WTC11 (cell line): ENCODE results near the gene REEP3. TPM values are rescaled to one million over a fixed set of nuclear protein-coding genes. Genes with fewer than 3 reads are reported as not detected.

Experiments
- ATAC-seq: fragments of 200-7000 bp; cut with Tn5 transposase; 2 replicates; pipeline ENCODE4 v1.10.0; 2021; ENCODE audit warnings: mild to moderate bottlenecking, moderate library complexity
- CTCF ChIA-PET: fragments of 300-600 bp; sonication (Branson Sonifier 250); formaldehyde crosslinking; loops from one replicate; lab custom pipeline; 2021; ENCODE audit warnings: antibody characterized with exemption; lab: Charles Lee
- POLR2A ChIA-PET: fragments of 350-600 bp; sonication (Branson Sonifier 250); formaldehyde crosslinking; loops from one replicate; lab custom pipeline; 2021; ENCODE audit warnings: antibody characterized with exemption; lab: Charles Lee
- DNase-seq: peaks from one replicate; pipeline ENCODE4 v3.0.0; 2021; ENCODE audit warnings: low spot score
- H3K27ac Mint-ChIP-seq: 2 replicates; pipeline ENCODE4 v1.8.0; 2021; ENCODE audit warnings: mixed read lengths
- H3K27me3 Mint-ChIP-seq: 2 replicates; pipeline ENCODE4 v1.8.0; 2021; ENCODE audit warnings: low read depth, mild to moderate bottlenecking, moderate library complexity, mixed read lengths
- H3K36me3 Mint-ChIP-seq: 2 replicates; pipeline ENCODE4 v1.8.0; 2021; ENCODE audit warnings: mixed read lengths
- H3K4me1 Mint-ChIP-seq: 2 replicates; pipeline ENCODE4 v1.8.0; 2022; ENCODE audit warnings: mixed read lengths
- H3K4me3 Mint-ChIP-seq: 2 replicates; pipeline ENCODE4 v1.8.0; 2021; ENCODE audit warnings: mild to moderate bottlenecking, moderate library complexity, mixed read lengths
- H3K9me3 Mint-ChIP-seq: 2 replicates; pipeline ENCODE4 v1.8.0; 2021; ENCODE audit warnings: mixed read lengths
- CREB1 ChIP-seq: sonication (generic); formaldehyde crosslinking; IDR thresholded peaks from 2 replicates; pipeline ENCODE4 v1.8.0; 2023; ENCODE audit warnings: mild to moderate bottlenecking, missing genetic modification reagents
- CREM ChIP-seq: sonication (generic); formaldehyde crosslinking; IDR thresholded peaks from 2 replicates; pipeline ENCODE4 v1.8.1; 2022; ENCODE audit warnings: mild to moderate bottlenecking, missing genetic modification reagents, moderate library complexity
- CTCF ChIP-seq: fragments of 200-600 bp; IDR thresholded peaks from 2 replicates; pipeline ENCODE4 v1.8.0; 2022; ENCODE audit warnings: antibody characterized with exemption
- ESRRA ChIP-seq: sonication (generic); formaldehyde crosslinking; IDR thresholded peaks from 2 replicates; pipeline ENCODE4 v1.8.1; 2022; ENCODE audit warnings: mild to moderate bottlenecking, missing genetic modification reagents, borderline replicate concordance
- FOXP1 ChIP-seq: sonication (generic); formaldehyde crosslinking; IDR thresholded peaks from 2 replicates; pipeline ENCODE4 v1.8.0; 2022; ENCODE audit warnings: missing genetic modification reagents, mild to moderate bottlenecking, moderate library complexity, borderline replicate concordance
- GRHL2 ChIP-seq: fragments of 250-450 bp; sonication (Bioruptor Pico); IDR thresholded peaks from 2 replicates; pipeline ENCODE4 v1.8.0; 2022; ENCODE audit warnings: mild to moderate bottlenecking, moderate library complexity; ENCODE audit not compliant: insufficient replicate concordance, severe bottlenecking
- IRF1 ChIP-seq: sonication (generic); formaldehyde crosslinking; IDR thresholded peaks from 2 replicates; pipeline ENCODE4 v1.8.0; 2023; ENCODE audit warnings: missing genetic modification reagents
- MYBL2 ChIP-seq: sonication (generic); formaldehyde crosslinking; IDR thresholded peaks from 2 replicates; pipeline ENCODE4 v1.8.1; 2023; ENCODE audit warnings: mild to moderate bottlenecking, moderate library complexity, missing genetic modification reagents
- NFATC4 ChIP-seq: fragments of 250-450 bp; sonication (Bioruptor Pico); IDR thresholded peaks from 2 replicates; pipeline ENCODE4 v1.9.0; 2021; ENCODE audit warnings: mild to moderate bottlenecking
- PRDM15 ChIP-seq: sonication (generic); formaldehyde crosslinking; IDR thresholded peaks from 2 replicates; pipeline ENCODE4 v1.8.0; 2022; ENCODE audit warnings: missing genetic modification reagents
- PRRX2 ChIP-seq: fragments of 250-450 bp; sonication (Bioruptor Pico); IDR thresholded peaks from 2 replicates; pipeline ENCODE4 v1.8.0; 2021; ENCODE audit warnings: mild to moderate bottlenecking
- TCF7 ChIP-seq: sonication (generic); formaldehyde crosslinking; IDR thresholded peaks from 2 replicates; pipeline ENCODE4 v1.8.0; 2022; ENCODE audit warnings: mild to moderate bottlenecking, low read depth, missing genetic modification reagents, moderate library complexity
- TEAD4 ChIP-seq: sonication (generic); formaldehyde crosslinking; IDR thresholded peaks from 2 replicates; pipeline ENCODE4 v1.8.0; 2022; ENCODE audit warnings: mild to moderate bottlenecking, missing genetic modification reagents
- ZNF121 ChIP-seq: sonication (generic); formaldehyde crosslinking; IDR thresholded peaks from 2 replicates; pipeline ENCODE4 v1.8.0; 2023; ENCODE audit warnings: missing genetic modification reagents
- ZNF232 ChIP-seq: sonication (generic); formaldehyde crosslinking; IDR thresholded peaks from 2 replicates; pipeline ENCODE4 v1.8.0; 2022; ENCODE audit warnings: mild to moderate bottlenecking, missing genetic modification reagents
- ZNF396 ChIP-seq: fragments of 250-450 bp; sonication (Bioruptor Pico); IDR thresholded peaks from 2 replicates; pipeline ENCODE4 v1.8.0; 2021; ENCODE audit warnings: mild to moderate bottlenecking, moderate library complexity, borderline replicate concordance
- total RNA-seq: library from RNA; stranded (reverse); gene quantifications from 3 replicates; pipeline ENCODE4 v1.2.3, GENCODE V29; 2021
- TF ChIP-seq, protein P1 (sequence below): sonication (generic); formaldehyde crosslinking; IDR thresholded peaks from 2 replicates; pipeline ENCODE4 v1.8.0; 2022; ENCODE audit warnings: mild to moderate bottlenecking, missing genetic modification reagents
- TF ChIP-seq, protein P2 (sequence below): sonication (generic); formaldehyde crosslinking; IDR thresholded peaks from 2 replicates; pipeline ENCODE4 v1.8.0; 2022; ENCODE audit warnings: mild to moderate bottlenecking, missing genetic modification reagents
- TF ChIP-seq, protein P3 (sequence below): sonication (generic); formaldehyde crosslinking; IDR thresholded peaks from 2 replicates; pipeline ENCODE4 v1.8.0; 2023; ENCODE audit warnings: missing genetic modification reagents, mild to moderate bottlenecking, borderline replicate concordance
- TF ChIP-seq, protein P4 (sequence below): fragments of 250-450 bp; sonication (Bioruptor Pico); IDR thresholded peaks from 2 replicates; pipeline ENCODE4 v1.8.0; 2021; ENCODE audit warnings: mild to moderate bottlenecking

Gene REEP3
- total RNA-seq, 1 experiment from 2014 or later = 18.5 TPM

DNA sequence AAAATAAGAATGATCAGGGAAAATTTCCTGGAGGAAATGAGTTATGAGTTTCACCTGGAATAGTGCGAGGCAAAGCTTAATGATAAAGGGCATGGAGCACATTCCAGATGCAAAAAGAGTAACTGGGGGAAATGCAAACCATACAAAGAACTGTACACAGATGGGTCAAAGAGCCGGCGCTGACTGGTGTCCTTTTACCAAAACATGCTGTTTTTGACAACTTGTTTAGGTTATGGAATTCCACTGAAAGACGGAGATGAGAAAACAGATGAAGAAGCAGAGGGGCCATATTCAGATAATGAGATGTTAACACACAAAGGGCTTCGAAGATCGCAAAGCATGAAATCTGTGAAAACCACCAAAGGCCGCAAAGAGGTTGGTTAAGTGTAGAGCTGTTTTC, 98.2 kb downstream of the REEP3 start (continued):
- no peak for TF ChIP-seq TCF7 (CRISPR knock-in tag)
- TF ChIP-seq, all 79 proteins: peak for 0

DNA sequence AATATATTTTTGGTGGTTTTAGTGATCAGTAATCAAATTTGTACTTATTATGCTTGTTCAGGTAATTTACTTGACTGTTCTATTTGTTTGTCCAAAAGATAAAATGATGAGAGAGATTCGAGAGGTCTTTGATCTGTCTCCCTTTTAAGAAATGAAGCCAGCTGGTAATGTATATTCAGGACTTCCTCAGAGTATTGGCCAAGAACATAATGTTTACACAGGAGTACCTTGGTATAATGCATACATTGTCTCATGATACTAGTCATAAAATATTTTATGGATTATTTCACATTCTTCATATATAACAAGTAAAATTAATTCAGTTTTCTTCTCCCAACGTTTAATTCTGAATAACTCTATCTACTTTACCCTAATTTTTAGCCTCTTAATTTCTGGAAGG, 100.9 kb downstream of the REEP3 start:
- H3K4me3 Mint-ChIP-seq = no peak overlapping the region
- ATAC-seq = no peak
- CTCF ChIA-PET = interaction anchor here (1.4 kb wide), 1 partner anchor 98 kb away, joined by 3 read pairs; no protein-coding TSS in a partner anchor
- no peak for TF ChIP-seq CREB1
- TF ChIP-seq, protein P1, sequence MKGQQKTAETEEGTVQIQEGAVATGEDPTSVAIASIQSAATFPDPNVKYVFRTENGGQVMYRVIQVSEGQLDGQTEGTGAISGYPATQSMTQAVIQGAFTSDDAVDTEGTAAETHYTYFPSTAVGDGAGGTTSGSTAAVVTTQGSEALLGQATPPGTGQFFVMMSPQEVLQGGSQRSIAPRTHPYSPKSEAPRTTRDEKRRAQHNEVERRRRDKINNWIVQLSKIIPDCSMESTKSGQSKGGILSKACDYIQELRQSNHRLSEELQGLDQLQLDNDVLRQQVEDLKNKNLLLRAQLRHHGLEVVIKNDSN (CRISPR knock-in tag) = no peak
- TF ChIP-seq GRHL2 (CRISPR knock-in tag) = no peak
- no peak for TF ChIP-seq TEAD4 (CRISPR knock-in tag)
- no peak for TF ChIP-seq PRRX2 (CRISPR knock-in tag)
- TF ChIP-seq, protein P2, sequence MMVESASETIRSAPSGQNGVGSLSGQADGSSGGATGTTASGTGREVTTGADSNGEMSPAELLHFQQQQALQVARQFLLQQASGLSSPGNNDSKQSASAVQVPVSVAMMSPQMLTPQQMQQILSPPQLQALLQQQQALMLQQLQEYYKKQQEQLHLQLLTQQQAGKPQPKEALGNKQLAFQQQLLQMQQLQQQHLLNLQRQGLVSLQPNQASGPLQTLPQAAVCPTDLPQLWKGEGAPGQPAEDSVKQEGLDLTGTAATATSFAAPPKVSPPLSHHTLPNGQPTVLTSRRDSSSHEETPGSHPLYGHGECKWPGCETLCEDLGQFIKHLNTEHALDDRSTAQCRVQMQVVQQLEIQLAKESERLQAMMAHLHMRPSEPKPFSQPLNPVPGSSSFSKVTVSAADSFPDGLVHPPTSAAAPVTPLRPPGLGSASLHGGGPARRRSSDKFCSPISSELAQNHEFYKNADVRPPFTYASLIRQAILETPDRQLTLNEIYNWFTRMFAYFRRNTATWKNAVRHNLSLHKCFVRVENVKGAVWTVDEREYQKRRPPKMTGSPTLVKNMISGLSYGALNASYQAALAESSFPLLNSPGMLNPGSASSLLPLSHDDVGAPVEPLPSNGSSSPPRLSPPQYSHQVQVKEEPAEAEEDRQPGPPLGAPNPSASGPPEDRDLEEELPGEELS = no peak
- TF ChIP-seq, protein P3, sequence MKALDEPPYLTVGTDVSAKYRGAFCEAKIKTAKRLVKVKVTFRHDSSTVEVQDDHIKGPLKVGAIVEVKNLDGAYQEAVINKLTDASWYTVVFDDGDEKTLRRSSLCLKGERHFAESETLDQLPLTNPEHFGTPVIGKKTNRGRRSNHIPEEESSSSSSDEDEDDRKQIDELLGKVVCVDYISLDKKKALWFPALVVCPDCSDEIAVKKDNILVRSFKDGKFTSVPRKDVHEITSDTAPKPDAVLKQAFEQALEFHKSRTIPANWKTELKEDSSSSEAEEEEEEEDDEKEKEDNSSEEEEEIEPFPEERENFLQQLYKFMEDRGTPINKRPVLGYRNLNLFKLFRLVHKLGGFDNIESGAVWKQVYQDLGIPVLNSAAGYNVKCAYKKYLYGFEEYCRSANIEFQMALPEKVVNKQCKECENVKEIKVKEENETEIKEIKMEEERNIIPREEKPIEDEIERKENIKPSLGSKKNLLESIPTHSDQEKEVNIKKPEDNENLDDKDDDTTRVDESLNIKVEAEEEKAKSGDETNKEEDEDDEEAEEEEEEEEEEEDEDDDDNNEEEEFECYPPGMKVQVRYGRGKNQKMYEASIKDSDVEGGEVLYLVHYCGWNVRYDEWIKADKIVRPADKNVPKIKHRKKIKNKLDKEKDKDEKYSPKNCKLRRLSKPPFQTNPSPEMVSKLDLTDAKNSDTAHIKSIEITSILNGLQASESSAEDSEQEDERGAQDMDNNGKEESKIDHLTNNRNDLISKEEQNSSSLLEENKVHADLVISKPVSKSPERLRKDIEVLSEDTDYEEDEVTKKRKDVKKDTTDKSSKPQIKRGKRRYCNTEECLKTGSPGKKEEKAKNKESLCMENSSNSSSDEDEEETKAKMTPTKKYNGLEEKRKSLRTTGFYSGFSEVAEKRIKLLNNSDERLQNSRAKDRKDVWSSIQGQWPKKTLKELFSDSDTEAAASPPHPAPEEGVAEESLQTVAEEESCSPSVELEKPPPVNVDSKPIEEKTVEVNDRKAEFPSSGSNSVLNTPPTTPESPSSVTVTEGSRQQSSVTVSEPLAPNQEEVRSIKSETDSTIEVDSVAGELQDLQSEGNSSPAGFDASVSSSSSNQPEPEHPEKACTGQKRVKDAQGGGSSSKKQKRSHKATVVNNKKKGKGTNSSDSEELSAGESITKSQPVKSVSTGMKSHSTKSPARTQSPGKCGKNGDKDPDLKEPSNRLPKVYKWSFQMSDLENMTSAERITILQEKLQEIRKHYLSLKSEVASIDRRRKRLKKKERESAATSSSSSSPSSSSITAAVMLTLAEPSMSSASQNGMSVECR (CRISPR knock-in tag) = no peak
- no peak for TF ChIP-seq ZNF121 (CRISPR knock-in tag)
- no peak for TF ChIP-seq ESRRA (CRISPR knock-in tag)
- no peak for TF ChIP-seq ZNF396 (CRISPR knock-in tag)
- no peak for TF ChIP-seq CREM (CRISPR knock-in tag)
- TF ChIP-seq, all 79 proteins: peak for 0
- no peaks in the 10 kb centered on the region for H3K27me3 Mint-ChIP-seq
- POLR2A ChIA-PET = interaction anchor here (0.6 kb wide), 1 partner anchor 48 kb away, joined by 3 read pairs; no protein-coding TSS in a partner anchor
- no peaks in the 10 kb centered on the region for H3K9me3 Mint-ChIP-seq
- H3K36me3 Mint-ChIP-seq = 0 out of 2 replicates have a peak, but pooled peaks cover 2% of the 10 kb centered on the region
- no peak for DNase-seq
- no peak overlapping the region for H3K27ac Mint-ChIP-seq
- H3K4me1 Mint-ChIP-seq = peaks cover 30% of the 10 kb centered on the region

DNA sequence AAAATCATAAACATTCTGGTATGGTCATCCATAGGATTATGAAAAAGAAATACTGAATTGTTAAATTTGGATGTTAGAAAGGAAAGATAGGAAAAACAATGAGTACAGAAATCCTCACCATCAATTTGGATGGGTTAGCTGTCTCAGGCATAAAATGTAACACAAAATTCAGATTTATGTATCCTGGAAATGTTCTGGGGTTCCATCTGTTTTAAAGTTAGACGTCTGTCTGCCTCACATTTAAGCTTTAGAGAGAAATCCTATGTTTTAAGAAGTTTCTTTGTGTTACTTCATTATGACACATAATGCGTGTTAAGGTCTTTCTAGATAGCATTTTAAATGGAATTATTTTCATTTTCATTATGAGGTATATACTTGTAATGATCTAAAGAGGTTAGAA, 103.5 kb downstream of the REEP3 start:
- CTCF ChIA-PET = no interaction called here
- ATAC-seq (no peak), DNase-seq (no peak)
- Mint-ChIP-seq H3K27ac (no peak overlapping the region), H3K27me3 (no peaks in the 10 kb centered on the region), H3K4me1 (peaks cover 41% of the 10 kb centered on the region), H3K36me3 (0 out of 2 replicates have a peak, but pooled peaks cover 2% of the 10 kb centered on the region), H3K4me3 (no peak overlapping the region), H3K9me3 (no peaks in the 10 kb centered on the region)
- POLR2A ChIA-PET = no interaction called here
- TF ChIP-seq, protein P4, sequence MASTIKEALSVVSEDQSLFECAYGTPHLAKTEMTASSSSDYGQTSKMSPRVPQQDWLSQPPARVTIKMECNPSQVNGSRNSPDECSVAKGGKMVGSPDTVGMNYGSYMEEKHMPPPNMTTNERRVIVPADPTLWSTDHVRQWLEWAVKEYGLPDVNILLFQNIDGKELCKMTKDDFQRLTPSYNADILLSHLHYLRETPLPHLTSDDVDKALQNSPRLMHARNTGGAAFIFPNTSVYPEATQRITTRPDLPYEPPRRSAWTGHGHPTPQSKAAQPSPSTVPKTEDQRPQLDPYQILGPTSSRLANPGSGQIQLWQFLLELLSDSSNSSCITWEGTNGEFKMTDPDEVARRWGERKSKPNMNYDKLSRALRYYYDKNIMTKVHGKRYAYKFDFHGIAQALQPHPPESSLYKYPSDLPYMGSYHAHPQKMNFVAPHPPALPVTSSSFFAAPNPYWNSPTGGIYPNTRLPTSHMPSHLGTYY = no peak
- TF ChIP-seq FOXP1 (no peak), IRF1 (CRISPR knock-in tag) (no peak), ZNF232 (CRISPR knock-in tag) (no peak), CTCF (no peak), MYBL2 (no peak), PRDM15 (CRISPR knock-in tag) (no peak), NFATC4 (no peak)
